ACHN (cell line): ENCODE measurements around the gene FBXL14.

ENCODE experiments used
- DNase-seq: peaks from one replicate; pipeline ENCODE4 v3.0.0-alpha.2; 2015
- in situ Hi-C: cut with HindIII; loops from 2 replicates; pipeline ENCODE4 v1.10.0; 2017; ENCODE audit warnings: low sequenced_read_pairs, low pct_ligation_motif_present, low pct_unique_long_range_greater_than_20kb

The FBXL14 gene

GRCh38 chr12:1598757-1599156 lies 4.4 kb upstream of the FBXL14 start:
- no peak for DNase-seq
- in situ Hi-C loops = no loop called here

- in situ Hi-C loops = no loop called here
- DNase-seq = no peak
Observed at GRCh38 chr12:1595690-1596347, 1.4 kb upstream of the FBXL14 start.

- in situ Hi-C loops = no loop called here
- no peak for DNase-seq
Observed at GRCh38 chr12:1595026-1595561, 713 bp upstream of the FBXL14 start.

- DNase-seq = no peak
- in situ Hi-C loops = no loop called here
Observed at GRCh38 chr12:1594006-1594260, 448 bp downstream of the FBXL14 start.

- DNase-seq = peak; percentile 58
- in situ Hi-C loops = no loop called here
Observed at GRCh38 chr12:1593174-1594005, 991 bp downstream of the FBXL14 start.

- peak; percentile 37 for DNase-seq
- in situ Hi-C loops = no loop called here
Observed at GRCh38 chr12:1592444-1593173, 1.8 kb downstream of the FBXL14 start.

- no peak for DNase-seq
- in situ Hi-C loops = no loop called here
Observed at GRCh38 chr12:1591543-1591942, 2.8 kb downstream of the FBXL14 start.

GRCh38 chr12:1591034-1591433 lies 3.3 kb downstream of the FBXL14 start:
- in situ Hi-C loops = no loop called here
- peak; percentile 52 for DNase-seq

GRCh38 chr12:1590221-1590979 lies 4.0 kb downstream of the FBXL14 start:
- DNase-seq = peak; percentile 27
- in situ Hi-C loops = no loop called here

- in situ Hi-C loops = no loop called here
- DNase-seq = no peak
Observed at GRCh38 chr12:1588575-1588947, 5.8 kb downstream of the FBXL14 start.

- no peak for DNase-seq
- in situ Hi-C loops = no loop called here
Observed at GRCh38 chr12:1587927-1588574, 6.3 kb downstream of the FBXL14 start.

- no peak for DNase-seq
- in situ Hi-C loops = no loop called here
Observed at GRCh38 chr12:1584326-1584725, 10.1 kb downstream of the FBXL14 start.

GRCh38 chr12:1583421-1584078 lies 10.8 kb downstream of the FBXL14 start:
- in situ Hi-C loops = no loop called here

GRCh38 chr12:1582709-1583050 lies 11.7 kb downstream of the FBXL14 start:
- in situ Hi-C loops = no loop called here
- no peak for DNase-seq

More at GRCh38 chr12:1583421-1584078, 10.8 kb downstream of the FBXL14 start:
- DNase-seq = peak; percentile 93

- in situ Hi-C loops = no loop called here
- DNase-seq = no peak
Observed at GRCh38 chr12:1581973-1582708, 12.2 kb downstream of the FBXL14 start.

GRCh38 chr12:1580526-1580925 lies 13.9 kb downstream of the FBXL14 start:
- DNase-seq = no peak
- in situ Hi-C loops = no loop called here
